LoVo (cell line): Measurements from ENCODE around the gene COL1A1.

Experiments used
- DNase-seq: peaks from one replicate; pipeline ENCODE4 v3.0.0-alpha.2; 2016; ENCODE audit warnings: low spot score

Gene COL1A1

GRCh38 chr17:50201276-50201854 lies at the start of gene COL1A1:
Gene COL1A1, minus strand, starts transcription at chr17:50201631. Its CDS starts 118 bp downstream, at chr17:50201513.
- no peak for DNase-seq

- DNase-seq, result no peak
These were observed 46.8 kb upstream of the COL1A1 start for GRCh38 chr17:50248255-50248654.

GRCh38 chr17:50244771-50245170 lies 43.3 kb upstream of the COL1A1 start:
- no peak for DNase-seq

- no peak for DNase-seq
These were observed 40.0 kb upstream of the COL1A1 start for GRCh38 chr17:50241431-50241830.

- no peak for DNase-seq
These were observed 39.4 kb upstream of the COL1A1 start for GRCh38 chr17:50240851-50241250.

- no peak for DNase-seq
These were observed 38.5 kb upstream of the COL1A1 start for GRCh38 chr17:50239937-50240336.

- DNase-seq, result no peak
These were observed 37.3 kb upstream of the COL1A1 start for GRCh38 chr17:50238601-50239280.

GRCh38 chr17:50237901-50238300 lies 36.5 kb upstream of the COL1A1 start:
- no peak for DNase-seq

- no peak for DNase-seq
These were observed 33.1 kb upstream of the COL1A1 start for GRCh38 chr17:50234581-50234980.

GRCh38 chr17:50225701-50226240 lies 24.3 kb upstream of the COL1A1 start:
- no peak for DNase-seq

GRCh38 chr17:50222922-50223321 lies 21.5 kb upstream of the COL1A1 start:
- DNase-seq, result no peak

- no peak for DNase-seq
These were observed 20.6 kb upstream of the COL1A1 start for GRCh38 chr17:50221864-50222545.

- no peak for DNase-seq
These were observed 19.9 kb upstream of the COL1A1 start for GRCh38 chr17:50221266-50221863.

GRCh38 chr17:50220811-50221210 lies 19.4 kb upstream of the COL1A1 start:
- no peak for DNase-seq

GRCh38 chr17:50219939-50220465 lies 18.6 kb upstream of the COL1A1 start:
- DNase-seq, result no peak

GRCh38 chr17:50219342-50219741 lies 17.9 kb upstream of the COL1A1 start:
- DNase-seq, result no peak

- DNase-seq, result no peak
These were observed 17.4 kb upstream of the COL1A1 start for GRCh38 chr17:50218771-50219315.

GRCh38 chr17:50218071-50218759 lies 16.8 kb upstream of the COL1A1 start:
- DNase-seq, result no peak

GRCh38 chr17:50217591-50217990 lies 16.2 kb upstream of the COL1A1 start:
- no peak for DNase-seq

- DNase-seq, result no peak
These were observed 13.7 kb upstream of the COL1A1 start for GRCh38 chr17:50214976-50215760.
